ENCODE measurements around the gene SERPINH1.
A peak's percentile ranks its signal among the peaks of the same experiment; 100 is the strongest.
"Not testable (repeated sequence)": the region's sequence is repeated elsewhere in the genome, so short reads cannot be mapped to it uniquely, and the experiment has no call there.

Gene SERPINH1

GRCh38 chr11:75574698-75575602, 12.9 kb downstream of the SERPINH1 start:
- DNase-seq (ENCODE audit: low spot score), result no peak

- DNase-seq (ENCODE audit: low spot score), result no peak
Observed at GRCh38 chr11:75576017-75576416, 14.0 kb downstream of the SERPINH1 start.

GRCh38 chr11:75576499-75576918, 14.5 kb downstream of the SERPINH1 start:
- DNase-seq (ENCODE audit: low spot score), result no peak

GRCh38 chr11:75577207-75577606, 15.2 kb downstream of the SERPINH1 start:
- DNase-seq (ENCODE audit: low spot score), result peak; percentile 42

GRCh38 chr11:75578977-75579376, 16.9 kb downstream of the SERPINH1 start:
- DNase-seq (ENCODE audit: low spot score), result no peak

GRCh38 chr11:75579841-75580240, 17.8 kb downstream of the SERPINH1 start:
- DNase-seq (ENCODE audit: low spot score), result no peak

GRCh38 chr11:75582506-75582894, 20.4 kb downstream of the SERPINH1 start:
- DNase-seq (ENCODE audit: low spot score), result peak; percentile 1

GRCh38 chr11:75582895-75583717, 21.1 kb downstream of the SERPINH1 start:
- peak; percentile 21 for DNase-seq (ENCODE audit: low spot score)

- DNase-seq (ENCODE audit: low spot score), result no peak
Observed at GRCh38 chr11:75583718-75584658, 21.9 kb downstream of the SERPINH1 start.

- not testable (repeated sequence) for DNase-seq (ENCODE audit: low spot score)
Observed at GRCh38 chr11:75584659-75585292, 22.7 kb downstream of the SERPINH1 start.

- no peak for DNase-seq (ENCODE audit: low spot score)
Observed at GRCh38 chr11:75585293-75585670, 23.2 kb downstream of the SERPINH1 start.

GRCh38 chr11:75586395-75586794, 24.3 kb downstream of the SERPINH1 start:
- DNase-seq (ENCODE audit: low spot score), result no peak

- DNase-seq (ENCODE audit: low spot score), result no peak
Observed at GRCh38 chr11:75588051-75588481, 26.0 kb downstream of the SERPINH1 start.

GRCh38 chr11:75589051-75589450, 27.0 kb downstream of the SERPINH1 start:
- DNase-seq (ENCODE audit: low spot score), result no peak

GRCh38 chr11:75589933-75590332, 27.9 kb downstream of the SERPINH1 start:
- DNase-seq (ENCODE audit: low spot score), result no peak

- no peak for DNase-seq (ENCODE audit: low spot score)
Observed at GRCh38 chr11:75591371-75591770, 29.3 kb downstream of the SERPINH1 start.

- DNase-seq (ENCODE audit: low spot score), result no peak
Observed at GRCh38 chr11:75591966-75592365, 29.9 kb downstream of the SERPINH1 start.

GRCh38 chr11:75592715-75593114, 30.7 kb downstream of the SERPINH1 start:
- DNase-seq (ENCODE audit: low spot score), result no peak

GRCh38 chr11:75593286-75593915, 31.3 kb downstream of the SERPINH1 start:
- no peak for DNase-seq (ENCODE audit: low spot score)

- no peak for DNase-seq (ENCODE audit: low spot score)
Observed at GRCh38 chr11:75594211-75594610, 32.2 kb downstream of the SERPINH1 start.

GRCh38 chr11:75595429-75595828, 33.4 kb downstream of the SERPINH1 start:
- no peak for DNase-seq (ENCODE audit: low spot score)

Data from CD4-positive, alpha-beta T cell treated with Interleukin-15 for 4 hours (primary cell).